Myocyte (in vitro differentiated cells): ENCODE results near the gene TSEN2. TPM values are rescaled to one million over a fixed set of nuclear protein-coding genes. Genes with fewer than 3 reads are reported as not detected.

Experiments
- total RNA-seq: library from RNA; depleted of rRNA; stranded (reverse); fragments of >200 nt; gene quantifications from 2 replicates; pipeline ENCODE4 v1.2.3, GENCODE V29; 2014

TSEN2 gene
- total RNA-seq, 1 donor from 2014 or later = 14.1 TPM

Other genes starting within 250 kb of the TSEN2 start
- gene PPARG, start 195.4 kb upstream of the TSEN2 start, total RNA-seq = 1.2 and 1.6 TPM in 2 replicates
- not detected in 2 replicates for gene MKRN2OS, start 61.0 kb downstream of the TSEN2 start, total RNA-seq
- 38.0 and 47.9 TPM in 2 replicates for gene MKRN2, start 72.6 kb downstream of the TSEN2 start, total RNA-seq
- 122 and 131 TPM in 2 replicates for gene RAF1, start 179.6 kb downstream of the TSEN2 start, total RNA-seq